Progenitor cell of endocrine pancreas (in vitro differentiated cells): ENCODE data around the gene GGTLC2. TPM values are rescaled to one million over a fixed set of nuclear protein-coding genes. Genes with fewer than 3 reads are reported as not detected.
"Not testable (repeated sequence)": the region's sequence is repeated elsewhere in the genome, so short reads cannot be mapped to it uniquely, and the experiment has no call there.

ENCODE experiments used
- DNase-seq: peaks from one replicate; pipeline ENCODE4 v3.0.0; 2021; ENCODE audit warnings: low spot score; ENCODE audit not compliant: unreplicated experiment
- H3K27ac Mint-ChIP-seq: 2 replicates; pipeline ENCODE4 v1.8.0; 2021; ENCODE audit warnings: mild to moderate bottlenecking, moderate library complexity, mixed read lengths
- H3K27me3 Mint-ChIP-seq: 2 replicates; pipeline ENCODE4 v1.8.0; 2021; ENCODE audit warnings: mixed read lengths
- H3K36me3 Mint-ChIP-seq: 2 replicates; pipeline ENCODE4 v1.8.0; 2022; ENCODE audit warnings: mixed read lengths; ENCODE audit not compliant: insufficient read depth
- H3K4me1 Mint-ChIP-seq: 2 replicates; pipeline ENCODE4 v1.8.0; 2021; ENCODE audit warnings: low read depth, mixed read lengths
- H3K4me3 Mint-ChIP-seq: 2 replicates; pipeline ENCODE4 v1.8.0; 2021; ENCODE audit warnings: low read depth, mild to moderate bottlenecking, moderate library complexity, mixed read lengths
- H3K9me3 Mint-ChIP-seq: 2 replicates; pipeline ENCODE4 v1.8.0; 2021; ENCODE audit warnings: low read depth, mixed read lengths
- total RNA-seq: library from RNA; stranded (reverse); gene quantifications from 2 replicates; pipeline ENCODE4 v1.2.1, GENCODE V29; 2021
- TF ChIP-seq, protein P1 (sequence below): fragments of 200-600 bp; sonication (generic); IDR thresholded peaks from one replicate; pipeline ENCODE4 v1.5.0; 2021; ENCODE audit warnings: antibody characterized with exemption, mild to moderate bottlenecking; ENCODE audit not compliant: unreplicated experiment

The GGTLC2 gene
- total RNA-seq, 1 donor from 2014 or later = not detected

DNA sequence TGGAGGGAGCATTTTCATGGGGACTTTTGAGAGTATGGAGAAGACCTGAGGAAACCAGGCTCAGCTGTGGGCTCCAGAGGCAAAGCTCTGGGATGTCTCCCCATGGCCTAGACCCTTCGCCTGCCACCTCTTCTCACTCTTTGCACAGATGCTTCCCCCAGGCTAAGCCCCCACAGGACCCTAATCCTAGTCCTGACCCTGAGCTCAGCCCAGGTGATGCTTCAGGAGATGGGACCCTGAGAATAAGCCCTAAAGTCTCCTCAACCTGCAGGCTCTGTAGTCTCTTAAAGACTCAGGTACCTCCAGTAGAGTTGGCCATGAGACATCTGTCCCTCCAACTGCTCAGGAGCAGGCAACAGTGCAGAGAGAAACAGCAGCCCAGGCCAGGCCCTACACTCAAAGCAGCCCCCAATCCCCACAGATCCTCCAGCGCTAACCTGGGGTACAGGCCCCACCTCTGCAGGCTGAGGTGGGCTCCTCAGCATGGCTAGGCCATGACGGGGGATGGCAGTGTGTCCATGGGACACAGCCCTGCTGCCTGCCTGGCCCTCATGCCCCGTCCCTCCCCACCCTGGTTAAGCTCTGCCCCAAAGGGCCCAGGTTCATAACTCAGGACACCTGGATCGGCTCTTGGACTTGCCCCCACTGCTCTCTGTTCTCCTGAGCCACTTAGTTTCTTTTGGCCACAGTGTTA lies 39.4 kb downstream of the GGTLC2 start:
- Mint-ChIP-seq H3K27ac (no peak overlapping the region), H3K9me3 (no peaks in the 10 kb centered on the region), H3K36me3 (no peaks in the 10 kb centered on the region), H3K4me1 (no peaks in the 10 kb centered on the region), H3K27me3 (peaks cover 47% of the 10 kb centered on the region), H3K4me3 (no peak overlapping the region)
- no peak for DNase-seq
- TF ChIP-seq, protein P1, sequence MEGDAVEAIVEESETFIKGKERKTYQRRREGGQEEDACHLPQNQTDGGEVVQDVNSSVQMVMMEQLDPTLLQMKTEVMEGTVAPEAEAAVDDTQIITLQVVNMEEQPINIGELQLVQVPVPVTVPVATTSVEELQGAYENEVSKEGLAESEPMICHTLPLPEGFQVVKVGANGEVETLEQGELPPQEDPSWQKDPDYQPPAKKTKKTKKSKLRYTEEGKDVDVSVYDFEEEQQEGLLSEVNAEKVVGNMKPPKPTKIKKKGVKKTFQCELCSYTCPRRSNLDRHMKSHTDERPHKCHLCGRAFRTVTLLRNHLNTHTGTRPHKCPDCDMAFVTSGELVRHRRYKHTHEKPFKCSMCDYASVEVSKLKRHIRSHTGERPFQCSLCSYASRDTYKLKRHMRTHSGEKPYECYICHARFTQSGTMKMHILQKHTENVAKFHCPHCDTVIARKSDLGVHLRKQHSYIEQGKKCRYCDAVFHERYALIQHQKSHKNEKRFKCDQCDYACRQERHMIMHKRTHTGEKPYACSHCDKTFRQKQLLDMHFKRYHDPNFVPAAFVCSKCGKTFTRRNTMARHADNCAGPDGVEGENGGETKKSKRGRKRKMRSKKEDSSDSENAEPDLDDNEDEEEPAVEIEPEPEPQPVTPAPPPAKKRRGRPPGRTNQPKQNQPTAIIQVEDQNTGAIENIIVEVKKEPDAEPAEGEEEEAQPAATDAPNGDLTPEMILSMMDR = no peak

DNA sequence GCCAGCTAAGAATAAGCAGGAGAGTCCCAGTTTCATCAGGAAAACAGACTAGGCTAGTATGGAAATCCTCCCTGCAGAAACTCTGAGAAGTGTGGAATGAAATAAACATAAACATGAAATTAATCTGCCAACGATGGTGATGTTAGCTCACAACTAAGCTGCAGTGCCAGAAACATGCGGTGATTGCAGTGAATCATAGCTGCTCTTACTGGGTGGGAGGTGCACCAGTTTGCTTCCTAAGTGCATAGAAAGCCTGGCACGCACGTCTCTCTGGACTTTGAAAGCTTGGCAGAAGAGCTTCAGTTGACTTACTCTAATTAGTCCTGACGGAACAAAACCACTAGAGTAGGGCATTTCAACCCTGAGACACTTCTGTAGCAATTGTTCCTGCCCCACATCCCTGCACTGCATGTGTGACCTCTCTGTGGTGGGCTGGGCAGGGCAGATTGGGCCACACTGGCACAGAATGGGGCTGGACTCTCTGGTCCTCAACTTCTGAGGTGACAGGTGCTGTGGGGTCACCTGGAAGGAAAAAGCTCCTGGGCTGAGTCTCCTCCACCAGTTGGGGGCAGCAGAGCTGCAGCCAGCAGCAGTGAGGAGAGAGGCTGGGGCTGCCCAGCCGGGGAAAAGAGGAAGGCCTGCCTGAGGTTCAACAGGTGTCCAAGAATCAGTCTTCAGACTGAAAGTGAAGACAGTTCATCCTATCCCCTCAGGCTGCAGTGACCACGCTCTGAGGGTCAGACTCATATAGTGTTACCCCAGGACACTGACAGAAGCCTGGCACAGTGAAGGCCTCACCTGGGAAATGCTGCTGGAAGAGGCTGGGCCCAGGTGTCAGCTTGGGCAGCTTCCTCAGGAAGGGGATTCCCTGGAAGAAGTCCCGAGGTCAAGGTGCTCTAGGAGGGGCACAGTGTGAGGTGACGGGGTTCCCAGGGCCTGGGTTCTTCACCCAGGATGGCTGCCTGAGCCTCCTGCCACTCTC lies 40.5 kb downstream of the GGTLC2 start:
- no peak overlapping the region for H3K4me3 Mint-ChIP-seq
- no peaks in the 10 kb centered on the region for H3K9me3 Mint-ChIP-seq
- peak; percentile 37 for DNase-seq
- peaks cover 43% of the 10 kb centered on the region for H3K27me3 Mint-ChIP-seq
- TF ChIP-seq, protein P1 = peak; percentile 61
- no peak overlapping the region for H3K27ac Mint-ChIP-seq
- no peaks in the 10 kb centered on the region for H3K4me1 Mint-ChIP-seq
- H3K36me3 Mint-ChIP-seq = no peaks in the 10 kb centered on the region

DNA sequence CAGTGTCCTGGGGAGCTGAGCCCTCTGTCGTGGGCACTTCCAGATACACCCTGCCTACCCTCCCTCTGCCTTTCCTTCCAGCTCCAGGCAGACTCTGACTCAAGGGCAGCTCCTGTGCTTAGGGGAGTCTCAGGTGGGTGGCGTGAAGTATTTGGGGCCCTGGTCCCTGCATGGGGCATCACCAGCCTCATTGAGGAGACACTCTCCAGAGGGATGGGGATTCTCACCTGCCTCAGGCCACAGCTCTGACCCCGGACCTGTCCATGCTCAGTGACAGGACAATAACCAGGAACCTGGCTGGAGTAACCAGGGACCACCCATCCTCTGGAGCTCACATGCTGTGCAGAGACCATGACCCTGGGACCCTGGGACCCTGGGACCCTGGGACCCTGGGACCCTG lies 41.2 kb downstream of the GGTLC2 start:
- H3K4me3 Mint-ChIP-seq = no peak overlapping the region

DNA sequence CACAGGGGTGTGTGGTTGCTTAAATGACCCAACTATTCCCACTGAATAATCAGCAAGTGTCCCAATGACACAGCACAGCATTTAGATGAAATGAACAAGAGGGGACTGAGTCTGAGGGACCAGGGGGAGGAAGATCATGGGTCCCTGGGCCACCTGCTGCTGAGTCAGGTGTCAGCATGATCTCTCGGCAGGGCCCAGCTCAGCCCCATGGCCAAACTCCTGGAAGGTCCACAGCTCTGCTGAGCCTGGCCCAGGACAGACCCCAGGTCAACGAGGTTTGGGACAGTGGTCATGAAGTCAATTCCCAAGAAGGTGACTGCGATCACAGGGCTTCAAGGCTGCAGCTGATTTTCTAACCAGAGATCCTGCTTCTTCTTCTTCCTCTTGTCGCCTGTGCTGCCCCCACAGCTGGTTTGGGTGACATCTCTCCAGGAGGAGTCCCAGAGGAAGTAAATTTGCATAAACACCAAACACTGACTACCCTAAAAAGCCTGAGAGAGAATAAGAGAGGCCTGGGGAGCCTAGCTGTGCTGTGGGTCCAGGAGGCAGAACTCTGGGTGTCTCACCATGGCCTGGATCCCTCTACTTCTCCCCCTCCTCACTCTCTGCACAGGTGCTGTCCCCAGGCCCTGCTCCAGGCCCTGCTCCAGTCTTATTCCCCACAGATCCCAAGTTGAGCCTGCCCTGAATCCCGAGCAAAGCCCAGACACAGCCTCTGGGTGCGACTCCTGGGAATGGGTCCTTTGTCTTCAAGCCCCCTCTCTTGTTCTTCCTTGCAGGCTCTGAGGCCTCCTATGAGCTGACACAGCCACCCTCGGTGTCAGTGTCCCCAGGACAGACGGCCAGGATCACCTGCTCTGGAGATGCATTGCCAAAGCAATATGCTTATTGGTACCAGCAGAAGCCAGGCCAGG lies 42.0 kb downstream of the GGTLC2 start:
- not testable (repeated sequence) for H3K36me3 Mint-ChIP-seq, H3K4me1 Mint-ChIP-seq, H3K9me3 Mint-ChIP-seq, H3K4me3 Mint-ChIP-seq, H3K27ac Mint-ChIP-seq, DNase-seq
- peaks cover 46% of the 10 kb centered on the region for H3K27me3 Mint-ChIP-seq

More for the DNA sequence above, 41.2 kb downstream of the GGTLC2 start:
- TF ChIP-seq, protein P1 = no peak
- Mint-ChIP-seq H3K9me3 (no peaks in the 10 kb centered on the region), H3K27ac (no peak overlapping the region), H3K4me1 (no peaks in the 10 kb centered on the region), H3K27me3 (peaks cover 42% of the 10 kb centered on the region), H3K36me3 (no peaks in the 10 kb centered on the region)
- DNase-seq = no peak

DNA sequence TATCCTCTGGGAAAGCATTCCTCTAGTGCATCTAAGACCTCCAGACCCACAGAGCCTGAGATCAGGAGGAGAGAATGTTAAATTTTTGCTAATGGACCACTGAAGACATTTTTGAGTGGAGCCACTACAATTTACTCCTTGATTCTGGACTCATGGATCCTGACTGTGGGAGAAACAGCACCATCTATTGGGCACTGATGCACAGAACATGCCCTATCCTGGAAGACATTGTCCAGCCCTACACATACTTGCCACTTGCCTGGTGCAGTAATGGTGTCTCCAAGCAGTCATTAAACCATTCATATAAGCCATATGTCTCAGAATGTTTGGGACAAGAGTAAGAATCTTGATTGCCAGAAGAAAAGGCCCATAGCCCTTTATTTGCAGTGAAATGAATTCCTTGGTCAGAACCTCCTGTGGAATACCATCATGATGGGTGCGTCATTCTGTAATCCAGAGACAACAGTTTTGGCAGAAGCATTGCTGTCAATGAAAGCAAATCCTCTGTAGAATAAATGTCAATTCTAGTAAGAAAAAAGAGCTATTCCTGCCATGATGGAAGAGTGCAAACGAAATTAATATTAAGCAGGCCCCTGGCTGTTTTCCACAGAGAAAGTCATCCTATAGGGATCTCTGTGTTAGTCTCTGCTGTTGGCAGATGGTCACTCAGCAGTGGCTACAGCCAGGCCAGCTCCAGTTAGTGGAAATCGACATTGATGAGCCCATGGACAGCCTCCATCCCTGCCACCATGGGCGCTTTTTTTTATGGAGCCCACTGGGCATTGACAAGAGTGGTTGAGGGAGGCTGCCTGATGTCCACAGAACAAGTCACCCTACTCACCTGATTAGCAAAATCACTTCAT lies 43.5 kb downstream of the GGTLC2 start:
- peak; percentile 20 for DNase-seq
- H3K4me1 Mint-ChIP-seq = peaks cover 12% of the 10 kb centered on the region

More for the DNA sequence above, 43.5 kb downstream of the GGTLC2 start:
- Mint-ChIP-seq H3K27ac (no peak overlapping the region), H3K9me3 (no peaks in the 10 kb centered on the region), H3K27me3 (peaks cover 45% of the 10 kb centered on the region), H3K4me3 (no peak overlapping the region), H3K36me3 (no peaks in the 10 kb centered on the region)
- TF ChIP-seq, protein P1 = peak; percentile 76
